ENCODE measurements around the gene GPR63.

GPR63 gene

GRCh38 chr6:96749891-96750290 lies 87.4 kb downstream of the GPR63 start:
- no peak for DNase-seq

Data from activated CD4-positive, alpha-beta T cell treated with anti-CD3 and anti-CD28 coated beads, Interleukin-2, amount 50 U/mL, for 4 hours (primary cell).